Measurements from ENCODE around the gene NTRK2. TPM values are rescaled to one million over a fixed set of nuclear protein-coding genes. Genes with fewer than 3 reads are reported as not detected.

NTRK2 gene
- total RNA-seq, 1 donor from 2014 or later: 0.36 TPM

- intact Hi-C loops (cut with micrococcal nuclease): no loop called here
Observed at GRCh38 chr9:84966876-84967830, 297.6 kb downstream of the NTRK2 start.

- intact Hi-C loops (cut with micrococcal nuclease): no loop called here
Observed at GRCh38 chr9:84969084-84969483, 299.6 kb downstream of the NTRK2 start.

- intact Hi-C loops (cut with micrococcal nuclease): no loop called here
Observed at GRCh38 chr9:84969736-84970135, 300.2 kb downstream of the NTRK2 start.

- intact Hi-C loops (cut with micrococcal nuclease): no loop called here
Observed at GRCh38 chr9:84970432-84970831, 300.9 kb downstream of the NTRK2 start.

- intact Hi-C loops (cut with micrococcal nuclease): no loop called here
Observed at GRCh38 chr9:84971571-84971970, 302.0 kb downstream of the NTRK2 start.

GRCh38 chr9:84974258-84974657 lies 304.7 kb downstream of the NTRK2 start:
- intact Hi-C loops (cut with micrococcal nuclease): no loop called here

- intact Hi-C loops (cut with micrococcal nuclease): no loop called here
Observed at GRCh38 chr9:84974855-84975254, 305.3 kb downstream of the NTRK2 start.

GRCh38 chr9:84975926-84976325 lies 306.4 kb downstream of the NTRK2 start:
- intact Hi-C loops (cut with micrococcal nuclease): no loop called here

GRCh38 chr9:84978661-84979060 lies 309.1 kb downstream of the NTRK2 start:
- intact Hi-C loops (cut with micrococcal nuclease): no loop called here

- intact Hi-C loops (cut with micrococcal nuclease): no loop called here
Observed at GRCh38 chr9:84983749-84984148, 314.2 kb downstream of the NTRK2 start.

GRCh38 chr9:84988621-84989020 lies 319.1 kb downstream of the NTRK2 start:
- intact Hi-C loops (cut with micrococcal nuclease): no loop called here

GRCh38 chr9:84990416-84990815 lies 320.9 kb downstream of the NTRK2 start:
- intact Hi-C loops (cut with micrococcal nuclease): no loop called here

- intact Hi-C loops (cut with micrococcal nuclease): no loop called here
Observed at GRCh38 chr9:84990850-84991513, 321.5 kb downstream of the NTRK2 start.

- intact Hi-C loops (cut with micrococcal nuclease): no loop called here
Observed at GRCh38 chr9:84991514-84991870, 322.0 kb downstream of the NTRK2 start.

- intact Hi-C loops (cut with micrococcal nuclease): no loop called here
Observed at GRCh38 chr9:84992381-84992780, 322.9 kb downstream of the NTRK2 start.

GRCh38 chr9:84993105-84993504 lies 323.6 kb downstream of the NTRK2 start:
- intact Hi-C loops (cut with micrococcal nuclease): no loop called here

GRCh38 chr9:84996029-84996428 lies 326.5 kb downstream of the NTRK2 start:
- intact Hi-C loops (cut with micrococcal nuclease): no loop called here

GRCh38 chr9:84996716-84997115 lies 327.2 kb downstream of the NTRK2 start:
- intact Hi-C loops (cut with micrococcal nuclease): no loop called here

GRCh38 chr9:84997472-84997871 lies 327.9 kb downstream of the NTRK2 start:
- intact Hi-C loops (cut with micrococcal nuclease): no loop called here

GRCh38 chr9:84998639-84999038 lies 329.1 kb downstream of the NTRK2 start:
- intact Hi-C loops (cut with micrococcal nuclease): no loop called here

- intact Hi-C loops (cut with micrococcal nuclease): no loop called here
Observed at GRCh38 chr9:84999788-85000187, 330.3 kb downstream of the NTRK2 start.

- intact Hi-C loops (cut with micrococcal nuclease): no loop called here
Observed at GRCh38 chr9:85001925-85002324, 332.4 kb downstream of the NTRK2 start.
